NB4 (cell line): ENCODE measurements around the gene FBXW11.
A peak's percentile ranks its signal among the peaks of the same experiment; 100 is the strongest.

Experiments
- DNase-seq: peaks from one replicate; pipeline ENCODE4 v3.0.0; 2010; ENCODE audit warnings: low read depth
- H3K4me3 ChIP-seq: one replicate; pipeline ENCODE4 v1.5.1; 2011; ENCODE audit warnings: mild to moderate bottlenecking, low read depth, low read length, moderate library complexity
- MYC ChIP-seq: IDR thresholded peaks from 2 replicates; pipeline ENCODE4 v1.6.1; 2011; ENCODE audit warnings: low read depth, low read length
- POLR2A ChIP-seq: IDR thresholded peaks from 2 replicates; pipeline ENCODE4 v1.6.1; 2011; ENCODE audit warnings: mild to moderate bottlenecking; ENCODE audit not compliant: insufficient read length; ENCODE audit errors: extremely low read depth
- TF ChIP-seq, protein P1 (sequence below): IDR thresholded peaks from one replicate; pipeline ENCODE4 v1.5.1; 2012; ENCODE audit warnings: low read depth, low read length
- TF ChIP-seq, protein P2 (sequence below): IDR thresholded peaks from 2 replicates; pipeline ENCODE4 v1.6.1; 2011; ENCODE audit warnings: low read depth, low read length

FBXW11 gene

DNA sequence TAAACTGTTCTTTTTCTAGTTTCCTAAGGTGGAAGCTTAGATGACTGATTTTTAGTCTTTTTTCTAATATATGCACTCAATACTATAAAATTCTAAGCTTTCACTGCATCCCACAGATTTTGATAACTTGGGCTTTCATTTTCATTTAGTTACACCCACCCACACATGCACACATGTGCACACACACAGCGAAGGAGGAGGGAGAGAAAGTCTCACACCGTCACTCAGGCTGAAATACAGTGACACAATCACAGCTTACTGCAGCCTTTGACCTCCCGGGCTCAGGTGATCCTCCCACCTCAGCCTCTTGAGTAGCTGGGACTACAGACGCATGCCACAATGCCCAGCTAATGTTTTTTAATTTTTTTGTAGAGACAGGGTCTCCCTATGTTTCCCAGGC lies 124.3 kb downstream of the FBXW11 start:
- H3K4me3 ChIP-seq, result no peak overlapping the region
- TF ChIP-seq, protein P1, sequence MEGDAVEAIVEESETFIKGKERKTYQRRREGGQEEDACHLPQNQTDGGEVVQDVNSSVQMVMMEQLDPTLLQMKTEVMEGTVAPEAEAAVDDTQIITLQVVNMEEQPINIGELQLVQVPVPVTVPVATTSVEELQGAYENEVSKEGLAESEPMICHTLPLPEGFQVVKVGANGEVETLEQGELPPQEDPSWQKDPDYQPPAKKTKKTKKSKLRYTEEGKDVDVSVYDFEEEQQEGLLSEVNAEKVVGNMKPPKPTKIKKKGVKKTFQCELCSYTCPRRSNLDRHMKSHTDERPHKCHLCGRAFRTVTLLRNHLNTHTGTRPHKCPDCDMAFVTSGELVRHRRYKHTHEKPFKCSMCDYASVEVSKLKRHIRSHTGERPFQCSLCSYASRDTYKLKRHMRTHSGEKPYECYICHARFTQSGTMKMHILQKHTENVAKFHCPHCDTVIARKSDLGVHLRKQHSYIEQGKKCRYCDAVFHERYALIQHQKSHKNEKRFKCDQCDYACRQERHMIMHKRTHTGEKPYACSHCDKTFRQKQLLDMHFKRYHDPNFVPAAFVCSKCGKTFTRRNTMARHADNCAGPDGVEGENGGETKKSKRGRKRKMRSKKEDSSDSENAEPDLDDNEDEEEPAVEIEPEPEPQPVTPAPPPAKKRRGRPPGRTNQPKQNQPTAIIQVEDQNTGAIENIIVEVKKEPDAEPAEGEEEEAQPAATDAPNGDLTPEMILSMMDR, result no peak
- TF ChIP-seq MYC (no peak), POLR2A (no peak)
- TF ChIP-seq, protein P2, sequence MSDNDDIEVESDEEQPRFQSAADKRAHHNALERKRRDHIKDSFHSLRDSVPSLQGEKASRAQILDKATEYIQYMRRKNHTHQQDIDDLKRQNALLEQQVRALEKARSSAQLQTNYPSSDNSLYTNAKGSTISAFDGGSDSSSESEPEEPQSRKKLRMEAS, result no peak
- DNase-seq, result no peak

DNA sequence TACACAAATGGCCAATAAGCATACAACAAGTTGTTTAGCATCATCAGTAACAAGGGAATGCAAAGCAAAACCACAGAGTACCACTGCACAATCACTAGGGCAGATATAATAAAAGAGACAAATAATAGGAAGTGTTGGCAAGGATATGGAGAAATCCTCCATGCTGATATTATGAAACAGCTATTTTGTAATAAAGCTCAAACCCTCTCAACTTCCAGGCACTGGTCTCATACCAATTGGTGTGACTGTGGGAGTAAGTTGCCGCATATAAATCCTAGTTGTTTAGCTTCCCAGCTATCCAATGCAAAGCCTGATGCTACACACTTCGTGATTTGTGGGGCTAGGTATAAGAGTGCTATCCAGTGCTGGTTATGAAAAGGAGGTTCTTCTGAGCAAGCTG lies 132.2 kb downstream of the FBXW11 start:
- peak; percentile 86 for DNase-seq
- TF ChIP-seq, protein P1, result no peak
- TF ChIP-seq, protein P2, result no peak
- TF ChIP-seq MYC (no peak), POLR2A (no peak)
- H3K4me3 ChIP-seq, result peak overlapping the region; percentile 4

DNA sequence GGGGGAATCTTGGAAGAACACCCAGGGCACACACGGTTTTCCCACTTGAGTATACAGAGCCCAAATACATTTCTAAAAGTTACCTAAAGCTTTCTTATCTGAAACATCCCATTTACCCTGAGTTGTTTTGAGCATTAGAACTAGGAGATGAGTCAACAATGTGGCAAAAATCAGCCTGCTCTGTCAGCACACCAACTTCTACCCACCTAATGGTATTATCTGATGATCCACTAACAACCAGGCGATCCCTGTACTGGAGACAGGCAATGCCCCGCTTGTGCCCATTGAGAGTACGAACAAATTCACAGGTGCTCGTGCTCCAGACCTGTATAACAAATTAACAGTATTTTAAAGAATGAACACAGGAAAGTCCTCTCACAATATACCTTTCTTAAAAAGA lies 133.8 kb downstream of the FBXW11 start:
- DNase-seq, result no peak
- H3K4me3 ChIP-seq, result no peak overlapping the region
- no peak for TF ChIP-seq POLR2A
- TF ChIP-seq, protein P1, result no peak
- TF ChIP-seq, protein P2, result no peak
- no peak for TF ChIP-seq MYC

DNA sequence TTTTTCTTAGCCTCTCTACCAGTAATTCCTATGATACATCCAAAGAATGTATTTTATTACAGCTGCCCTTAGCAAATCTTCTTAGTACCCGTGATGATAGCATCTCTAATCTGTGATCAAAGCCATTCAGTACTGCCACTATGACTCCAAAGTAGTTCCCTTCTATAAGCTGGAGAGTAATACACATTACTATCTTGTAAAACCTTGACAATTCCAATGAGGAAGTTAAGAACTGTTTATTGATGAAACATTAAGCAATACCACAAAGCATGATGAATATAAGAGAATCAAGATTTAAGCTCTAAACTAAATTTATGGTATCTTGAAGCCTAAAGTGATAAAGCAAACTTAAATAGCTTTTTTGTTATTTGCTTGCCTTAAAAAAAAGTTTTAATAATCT lies 134.7 kb downstream of the FBXW11 start:
- H3K4me3 ChIP-seq, result no peak overlapping the region
- peak; percentile 45 for DNase-seq
- TF ChIP-seq, protein P1, result no peak
- TF ChIP-seq MYC (no peak), POLR2A (no peak)
- TF ChIP-seq, protein P2, result no peak

DNA sequence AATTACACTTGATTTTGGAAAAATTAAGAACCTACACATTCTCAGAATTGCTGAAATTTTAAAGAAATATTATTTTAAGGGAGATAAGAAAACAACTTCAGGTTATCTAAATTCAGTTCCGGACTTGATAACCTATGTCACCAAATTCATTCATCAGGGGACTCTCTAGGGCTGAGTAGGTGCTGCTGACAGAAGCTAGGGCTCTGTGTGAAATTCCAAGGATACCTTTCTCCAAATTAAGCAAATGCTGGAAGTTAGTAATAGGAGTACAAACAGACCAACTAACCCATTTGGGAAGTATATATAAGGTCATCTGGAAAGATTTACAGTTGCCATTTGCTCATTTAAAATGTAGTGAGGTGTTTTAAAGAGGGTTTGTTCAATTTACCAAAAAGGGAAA lies 136.5 kb downstream of the FBXW11 start:
- TF ChIP-seq, protein P2, result no peak

DNA sequence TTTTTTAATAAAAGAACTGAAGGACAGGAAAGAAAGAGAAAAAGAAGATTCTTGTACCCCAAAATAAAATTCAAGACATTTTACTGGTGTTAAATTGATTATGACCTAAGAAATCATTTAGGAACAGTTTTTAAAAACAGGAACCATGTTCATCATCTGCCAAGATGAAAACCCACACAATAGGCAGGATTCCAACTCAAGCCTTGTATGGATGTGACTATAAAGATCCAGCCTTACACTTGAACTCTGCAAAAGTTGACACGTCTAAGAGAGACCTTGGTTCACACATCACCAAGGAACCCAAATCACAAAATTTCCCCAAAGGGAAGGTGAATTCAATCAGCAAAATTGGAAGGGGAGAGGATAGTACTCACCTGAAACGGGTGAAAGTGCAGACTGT lies 138.2 kb downstream of the FBXW11 start:
- no peak overlapping the region for H3K4me3 ChIP-seq
- DNase-seq, result no peak
- TF ChIP-seq POLR2A (no peak), MYC (no peak)
- TF ChIP-seq, protein P2, result no peak
- TF ChIP-seq, protein P1, result no peak

More for the DNA sequence above, 136.5 kb downstream of the FBXW11 start:
- no peak for DNase-seq
- H3K4me3 ChIP-seq, result no peak overlapping the region
